Measurements from ENCODE around the gene ELFN1.

- TF ChIP-seq CTCF (IDR thresholded peaks at IDR 0.05) (no peak), POLR2A (IDR thresholded peaks at IDR 0.05) (no peak)
Measured at GRCh38 chr7:1698201-1698600, 28.1 kb downstream of the ELFN1 start.

All from uterus (tissue), 2 donors.